Stimulated activated CD4-positive, alpha-beta T cell treated with anti-CD3 and anti-CD28 coated beads, Interleukin-4, amount 100 ng/mL, for 4 hours (primary cell): ENCODE measurements around the gene DIS3L2.
"Not testable (repeated sequence)": the region's sequence is repeated elsewhere in the genome, so short reads cannot be mapped to it uniquely, and the experiment has no call there.

ENCODE experiments used
- DNase-seq, 2 experiments: peaks; one replicate each; pipeline ENCODE4 v3.0.0-alpha.2; 2020

The DIS3L2 gene

GRCh38 chr2:232377841-232378734 is 416.6 kb downstream of the DIS3L2 start:
- DNase-seq, result no peak

- not testable (repeated sequence) for DNase-seq
These were observed 417.2 kb downstream of the DIS3L2 start, which contains the start of gene ALPP for GRCh38 chr2:232378735-232379151. ALPP (plus strand) TSS chr2:232378751; CDS start chr2:232378803, 52 bp downstream.

- not testable (repeated sequence) for DNase-seq
These were observed 418.4 kb downstream of the DIS3L2 start for GRCh38 chr2:232379610-232380590.

- not testable (repeated sequence) for DNase-seq
These were observed 419.9 kb downstream of the DIS3L2 start for GRCh38 chr2:232381204-232382031.

- DNase-seq, result no peak
These were observed 421.1 kb downstream of the DIS3L2 start for GRCh38 chr2:232382331-232383225.

GRCh38 chr2:232384466-232384865 is 423.0 kb downstream of the DIS3L2 start:
- no peak for DNase-seq

GRCh38 chr2:232385058-232385457 is 423.5 kb downstream of the DIS3L2 start:
- not testable (repeated sequence) for DNase-seq

- DNase-seq, result no peak
These were observed 424.4 kb downstream of the DIS3L2 start for GRCh38 chr2:232385660-232386489.

- DNase-seq, result no peak
These were observed 424.9 kb downstream of the DIS3L2 start for GRCh38 chr2:232386490-232386739.
